ENCODE data around the gene NRXN3. TPM values are rescaled to one million over a fixed set of nuclear protein-coding genes. Genes with fewer than 3 reads are reported as not detected.

The NRXN3 gene
- total and polyA plus RNA-seq, 3 experiments from 2014 or later = not detected

GRCh38 chr14:79136071-79137044 is 966.2 kb downstream of the NRXN3 start:
- peaks cover 0 to 6% (median 2%) of the 10 kb centered on the region in 5 donors for H3K9me3 Mint-ChIP-seq
- no peak for DNase-seq
- Histone ChIP-seq H3K4me3 (ENCODE audit: low read length) (no peak overlapping the region), H3K27me3 (ENCODE audit: insufficient read depth, low read length, poor library complexity, severe bottlenecking) (no peaks in the 10 kb centered on the region), H3K4me1 (ENCODE audit: insufficient read depth, low read length) (no peaks in the 10 kb centered on the region), H3K36me3 (ENCODE audit: insufficient read depth, low read length) (no peaks in the 10 kb centered on the region), H3K27ac (ENCODE audit: low read depth, low read length) (no peak overlapping the region), H3K9me3 (ENCODE audit: low read length) (no peaks in the 10 kb centered on the region)
- ChIA-PET POLR2A (no interaction called here), CTCF (no interaction called here)
- H3K27me3 Mint-ChIP-seq = no peaks in the 10 kb centered on the region
- H3K4me3 Mint-ChIP-seq = no peak overlapping the region
- no peaks in the 10 kb centered on the region for H3K4me1 Mint-ChIP-seq
- no peak overlapping the region for H3K27ac Mint-ChIP-seq
- no peaks in the 10 kb centered on the region for H3K36me3 Mint-ChIP-seq

- no peak overlapping the region for H3K4me3 Mint-ChIP-seq
- Histone ChIP-seq H3K4me3 (ENCODE audit: low read length) (no peak overlapping the region), H3K9me3 (ENCODE audit: low read length) (no peaks in the 10 kb centered on the region), H3K27ac (ENCODE audit: low read depth, low read length) (no peak overlapping the region), H3K36me3 (ENCODE audit: insufficient read depth, low read length) (no peaks in the 10 kb centered on the region), H3K27me3 (ENCODE audit: insufficient read depth, low read length, poor library complexity, severe bottlenecking) (no peaks in the 10 kb centered on the region), H3K4me1 (ENCODE audit: insufficient read depth, low read length) (no peaks in the 10 kb centered on the region)
- H3K36me3 Mint-ChIP-seq = no peaks in the 10 kb centered on the region
- peaks cover 0 to 7% (median under 1%) of the 10 kb centered on the region in 5 donors for H3K9me3 Mint-ChIP-seq
- H3K27me3 Mint-ChIP-seq = no peaks in the 10 kb centered on the region
- H3K4me1 Mint-ChIP-seq = no peaks in the 10 kb centered on the region
- CTCF ChIA-PET = no interaction called here
- POLR2A ChIA-PET = no interaction called here
- H3K27ac Mint-ChIP-seq = no peak overlapping the region
- no peak for DNase-seq
Observed at GRCh38 chr14:79137045-79137430, 966.9 kb downstream of the NRXN3 start.

GRCh38 chr14:79137836-79138235 is 967.7 kb downstream of the NRXN3 start:
- Histone ChIP-seq H3K4me3 (ENCODE audit: low read length) (no peak overlapping the region), H3K27ac (ENCODE audit: low read depth, low read length) (no peak overlapping the region), H3K9me3 (ENCODE audit: low read length) (no peaks in the 10 kb centered on the region), H3K27me3 (ENCODE audit: insufficient read depth, low read length, poor library complexity, severe bottlenecking) (no peaks in the 10 kb centered on the region), H3K36me3 (ENCODE audit: insufficient read depth, low read length) (no peaks in the 10 kb centered on the region), H3K4me1 (ENCODE audit: insufficient read depth, low read length) (no peaks in the 10 kb centered on the region)
- Mint-ChIP-seq H3K4me1 (no peaks in the 10 kb centered on the region), H3K9me3 (peaks cover 0 to 7% (median 0%) of the 10 kb centered on the region in 5 donors), H3K4me3 (no peak overlapping the region), H3K27me3 (no peaks in the 10 kb centered on the region), H3K36me3 (no peaks in the 10 kb centered on the region), H3K27ac (no peak overlapping the region)
- no peak for DNase-seq
- CTCF ChIA-PET = no interaction called here
- POLR2A ChIA-PET = no interaction called here

- ChIA-PET POLR2A (no interaction called here), CTCF (no interaction called here)
- Mint-ChIP-seq H3K27ac (no peak overlapping the region), H3K36me3 (no peaks in the 10 kb centered on the region), H3K4me1 (no peaks in the 10 kb centered on the region), H3K27me3 (peaks cover 0 to 3% of the 10 kb centered on the region in 2 donors), H3K9me3 (peaks cover 0 to 10% (median 3%) of the 10 kb centered on the region in 5 donors), H3K4me3 (no peak overlapping the region)
- no peaks in the 10 kb centered on the region for H3K4me1 ChIP-seq (ENCODE audit: insufficient read depth, low read length)
- no peak overlapping the region for H3K4me3 ChIP-seq (ENCODE audit: low read length)
- DNase-seq = no peak
- no peaks in the 10 kb centered on the region for H3K27me3 ChIP-seq (ENCODE audit: insufficient read depth, low read length, poor library complexity, severe bottlenecking)
- H3K36me3 ChIP-seq (ENCODE audit: insufficient read depth, low read length) = no peaks in the 10 kb centered on the region
- no peak overlapping the region for H3K27ac ChIP-seq (ENCODE audit: low read depth, low read length)
- H3K9me3 ChIP-seq (ENCODE audit: low read length) = no peaks in the 10 kb centered on the region
Observed at GRCh38 chr14:79144896-79145295, 974.7 kb downstream of the NRXN3 start.

GRCh38 chr14:79150226-79150625 is 980.1 kb downstream of the NRXN3 start:
- Histone ChIP-seq H3K36me3 (ENCODE audit: insufficient read depth, low read length) (no peaks in the 10 kb centered on the region), H3K4me3 (ENCODE audit: low read length) (no peak overlapping the region), H3K27ac (ENCODE audit: low read depth, low read length) (no peak overlapping the region), H3K4me1 (ENCODE audit: insufficient read depth, low read length) (no peaks in the 10 kb centered on the region), H3K27me3 (ENCODE audit: insufficient read depth, low read length, poor library complexity, severe bottlenecking) (no peaks in the 10 kb centered on the region), H3K9me3 (ENCODE audit: low read length) (no peaks in the 10 kb centered on the region)
- no peak for DNase-seq
- Mint-ChIP-seq H3K4me1 (no peaks in the 10 kb centered on the region), H3K4me3 (no peak overlapping the region), H3K36me3 (no peaks in the 10 kb centered on the region), H3K27ac (no peak overlapping the region), H3K9me3 (peaks cover under 1 to 12% (median 2%) of the 10 kb centered on the region in 5 donors), H3K27me3 (peaks cover 0 to under 1% of the 10 kb centered on the region in 2 donors)
- ChIA-PET POLR2A (no interaction called here), CTCF (no interaction called here)

- Mint-ChIP-seq H3K4me3 (no peak overlapping the region), H3K27me3 (no peaks in the 10 kb centered on the region), H3K27ac (no peak overlapping the region), H3K4me1 (no peaks in the 10 kb centered on the region), H3K9me3 (peaks cover 1 to 21% (median 7%) of the 10 kb centered on the region in 5 donors), H3K36me3 (no peaks in the 10 kb centered on the region)
- DNase-seq = no peak
- Histone ChIP-seq H3K4me3 (ENCODE audit: low read length) (no peak overlapping the region), H3K4me1 (ENCODE audit: insufficient read depth, low read length) (no peaks in the 10 kb centered on the region), H3K9me3 (ENCODE audit: low read length) (no peaks in the 10 kb centered on the region), H3K27ac (ENCODE audit: low read depth, low read length) (no peak overlapping the region), H3K36me3 (ENCODE audit: insufficient read depth, low read length) (no peaks in the 10 kb centered on the region), H3K27me3 (ENCODE audit: insufficient read depth, low read length, poor library complexity, severe bottlenecking) (no peaks in the 10 kb centered on the region)
- ChIA-PET CTCF (no interaction called here), POLR2A (no interaction called here)
Observed at GRCh38 chr14:79157369-79157768, 987.2 kb downstream of the NRXN3 start.

GRCh38 chr14:79161571-79161970 is 991.4 kb downstream of the NRXN3 start:
- POLR2A ChIA-PET = no interaction called here
- peaks cover 2 to 37% (median 10%) of the 10 kb centered on the region in 5 donors for H3K9me3 Mint-ChIP-seq

GRCh38 chr14:79162833-79163232 is 992.7 kb downstream of the NRXN3 start:
- Mint-ChIP-seq H3K4me1 (no peaks in the 10 kb centered on the region), H3K27me3 (no peaks in the 10 kb centered on the region), H3K27ac (no peak overlapping the region), H3K36me3 (no peaks in the 10 kb centered on the region), H3K9me3 (peaks cover 4 to 38% (median 12%) of the 10 kb centered on the region in 5 donors), H3K4me3 (no peak overlapping the region)
- Histone ChIP-seq H3K36me3 (ENCODE audit: insufficient read depth, low read length) (no peaks in the 10 kb centered on the region), H3K27me3 (ENCODE audit: insufficient read depth, low read length, poor library complexity, severe bottlenecking) (no peaks in the 10 kb centered on the region), H3K9me3 (ENCODE audit: low read length) (no peaks in the 10 kb centered on the region), H3K4me3 (ENCODE audit: low read length) (no peak overlapping the region), H3K4me1 (ENCODE audit: insufficient read depth, low read length) (no peaks in the 10 kb centered on the region), H3K27ac (ENCODE audit: low read depth, low read length) (no peak overlapping the region)
- no peak for DNase-seq
- ChIA-PET POLR2A (no interaction called here), CTCF (no interaction called here)

More at GRCh38 chr14:79161571-79161970, 991.4 kb downstream of the NRXN3 start:
- Mint-ChIP-seq H3K4me3 (no peak overlapping the region), H3K36me3 (no peaks in the 10 kb centered on the region), H3K27ac (no peak overlapping the region), H3K27me3 (no peaks in the 10 kb centered on the region), H3K4me1 (no peaks in the 10 kb centered on the region)
- no peak for DNase-seq
- no peaks in the 10 kb centered on the region for H3K9me3 ChIP-seq (ENCODE audit: low read length)
- H3K27me3 ChIP-seq (ENCODE audit: insufficient read depth, low read length, poor library complexity, severe bottlenecking) = no peaks in the 10 kb centered on the region
- CTCF ChIA-PET = no interaction called here
- no peaks in the 10 kb centered on the region for H3K36me3 ChIP-seq (ENCODE audit: insufficient read depth, low read length)
- H3K4me1 ChIP-seq (ENCODE audit: insufficient read depth, low read length) = no peaks in the 10 kb centered on the region
- H3K4me3 ChIP-seq (ENCODE audit: low read length) = no peak overlapping the region
- no peak overlapping the region for H3K27ac ChIP-seq (ENCODE audit: low read depth, low read length)

Measured in CD8-positive, alpha-beta memory T cell (primary cell).